ENCODE results near the gene LRP1-AS. TPM values are rescaled to one million over a fixed set of nuclear protein-coding genes. Genes with fewer than 3 reads are reported as not detected.
A peak's percentile ranks its signal among the peaks of the same experiment; 100 is the strongest.

Gene LRP1-AS
- total and polyA plus RNA-seq, 7 donors: not detected

DNA sequence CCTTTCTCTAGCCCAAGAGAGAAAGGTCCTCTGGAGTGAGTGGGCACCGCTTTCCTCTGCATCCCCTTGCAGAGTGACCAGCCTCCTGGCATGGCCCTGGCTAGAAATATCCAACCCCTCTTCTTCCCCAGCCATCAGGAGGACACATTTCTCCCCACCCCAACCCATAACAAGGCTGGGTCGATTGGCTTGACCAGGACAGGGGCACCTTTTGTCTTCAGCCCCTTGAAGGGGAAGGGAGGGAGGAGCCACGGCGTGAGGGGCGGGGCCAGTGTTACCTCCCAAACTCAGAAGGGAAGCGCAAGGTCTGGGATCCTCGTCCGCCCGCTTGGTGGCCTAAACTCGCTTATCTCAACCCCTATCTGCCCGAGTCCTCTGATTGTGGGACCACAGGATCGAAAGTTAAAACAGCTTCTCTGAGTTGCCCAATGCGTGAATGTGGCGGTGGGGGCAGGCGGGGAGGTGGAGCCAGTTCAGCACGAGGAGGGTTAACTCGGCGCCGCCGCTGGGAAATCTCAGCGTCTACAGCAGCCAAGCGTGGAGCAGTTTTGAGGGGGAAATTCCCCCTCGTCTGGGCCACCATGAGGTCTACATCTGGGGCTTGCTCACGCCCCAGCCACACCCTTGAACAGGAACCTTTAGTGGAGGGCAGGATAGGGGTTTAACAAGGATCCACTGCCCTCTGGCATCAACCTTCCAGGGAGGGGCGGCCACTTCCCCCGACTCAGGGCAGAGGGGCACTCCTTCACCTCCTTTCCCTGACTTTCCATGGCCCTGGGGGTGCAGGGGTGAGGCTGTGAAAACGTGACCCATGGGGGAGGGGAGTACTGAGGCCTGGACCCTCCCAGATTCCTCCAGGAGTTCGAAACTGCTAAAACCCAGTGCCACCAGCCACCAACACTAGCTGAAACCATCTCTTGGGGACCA lies 37.1 kb downstream of the LRP1-AS start:
- H3K4me3 ChIP-seq: peak overlapping the region; percentile 59 to 83 (median 68)
- intact Hi-C loops (cut with DNase I): loop anchor here (1.0 to 5.0 kb wide), 3 partner anchors 18 to 103 kb away; partner anchors contain the start of gene ZBTB39
- peak overlapping the region; percentile 94 to 99 (median 98) for H3K27ac ChIP-seq
- peaks cover 0 to 55% (median 50%) of the 10 kb centered on the region in 4 donors for H3K4me1 ChIP-seq
- peaks cover 11 to 27% (median 16%) of the 10 kb centered on the region in 4 donors for H3K36me3 ChIP-seq
- TF ChIP-seq POLR2AphosphoS5 (IDR thresholded peaks at IDR 0.05): peak; percentile 48 to 66 (median 61)
- TF ChIP-seq EP300 (IDR thresholded peaks at IDR 0.05): peak in 1 of 4 donors; percentile 8
- TF ChIP-seq POLR2A (IDR thresholded peaks at IDR 0.05): no peak
- 3% methylated on average over 28 of the region's 28 CpGs for WGBS, 2 donors
- H3K27me3 ChIP-seq: no peaks in the 10 kb centered on the region
- peak; percentile 89 for DNase-seq
- H3K9me3 ChIP-seq: no peaks in the 10 kb centered on the region

DNA sequence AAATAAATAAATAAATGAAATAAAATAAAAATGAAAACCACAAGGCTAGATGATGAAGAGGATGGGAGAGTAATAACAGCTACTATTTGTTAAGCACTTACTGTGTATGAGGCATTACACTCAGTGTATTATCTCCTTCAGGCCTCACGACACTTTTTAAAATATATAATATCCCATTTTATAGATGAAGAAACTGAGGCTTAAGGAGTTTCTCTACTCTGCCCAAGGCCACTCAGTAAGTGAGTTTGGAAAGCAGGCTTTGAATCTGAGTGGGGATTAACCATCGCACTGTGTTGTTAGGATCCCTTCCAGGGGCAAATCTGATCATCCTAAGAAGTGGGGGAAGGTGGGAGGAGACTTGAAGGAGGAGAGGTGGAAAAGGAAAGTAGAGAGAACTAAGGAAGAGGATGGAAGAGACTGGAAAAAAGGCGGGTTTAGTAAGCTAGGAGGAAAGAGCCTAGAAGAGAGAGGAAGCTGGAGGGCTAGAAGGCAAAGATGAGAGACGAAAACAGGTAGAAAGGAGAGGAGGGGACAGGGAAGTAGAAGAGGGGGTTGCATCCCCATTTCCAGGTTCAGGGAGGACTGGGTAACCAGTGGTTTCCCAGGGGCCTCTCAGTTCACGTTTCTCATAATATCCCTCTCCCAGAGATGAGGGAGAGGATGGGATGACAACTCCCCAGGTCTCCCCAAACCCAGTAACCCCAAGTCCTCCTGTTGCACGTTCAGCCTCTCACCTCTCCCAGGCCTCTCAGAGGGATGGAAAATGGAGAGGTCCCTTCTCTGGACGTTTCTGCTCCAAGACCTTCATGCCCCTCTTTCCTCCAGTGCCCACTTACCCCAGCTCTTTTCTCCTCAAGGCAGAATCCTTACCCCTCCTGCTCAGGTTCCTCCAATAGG lies 38.0 kb downstream of the LRP1-AS start:
- Histone ChIP-seq H3K4me3 (peak overlapping the region; percentile 59 to 83 (median 68)), H3K27ac (peak overlapping the region; percentile 94 to 99 (median 98)), H3K4me1 (peaks cover 0 to 55% (median 50%) of the 10 kb centered on the region in 4 donors), H3K36me3 (peaks cover 18 to 36% (median 25%) of the 10 kb centered on the region in 4 donors), H3K27me3 (no peaks in the 10 kb centered on the region), H3K9me3 (no peaks in the 10 kb centered on the region)
- no peak for DNase-seq
- 52 to 59% methylated on average over 7 of the region's 7 CpGs for WGBS, 2 donors
- intact Hi-C loops (cut with DNase I): loop anchor here (1.0 to 5.0 kb wide), 2 partner anchors 17 to 102 kb away; partner anchors contain the start of gene ZBTB39
- no peak for TF ChIP-seq EP300 (IDR thresholded peaks at IDR 0.05)
- TF ChIP-seq, protein P1, sequence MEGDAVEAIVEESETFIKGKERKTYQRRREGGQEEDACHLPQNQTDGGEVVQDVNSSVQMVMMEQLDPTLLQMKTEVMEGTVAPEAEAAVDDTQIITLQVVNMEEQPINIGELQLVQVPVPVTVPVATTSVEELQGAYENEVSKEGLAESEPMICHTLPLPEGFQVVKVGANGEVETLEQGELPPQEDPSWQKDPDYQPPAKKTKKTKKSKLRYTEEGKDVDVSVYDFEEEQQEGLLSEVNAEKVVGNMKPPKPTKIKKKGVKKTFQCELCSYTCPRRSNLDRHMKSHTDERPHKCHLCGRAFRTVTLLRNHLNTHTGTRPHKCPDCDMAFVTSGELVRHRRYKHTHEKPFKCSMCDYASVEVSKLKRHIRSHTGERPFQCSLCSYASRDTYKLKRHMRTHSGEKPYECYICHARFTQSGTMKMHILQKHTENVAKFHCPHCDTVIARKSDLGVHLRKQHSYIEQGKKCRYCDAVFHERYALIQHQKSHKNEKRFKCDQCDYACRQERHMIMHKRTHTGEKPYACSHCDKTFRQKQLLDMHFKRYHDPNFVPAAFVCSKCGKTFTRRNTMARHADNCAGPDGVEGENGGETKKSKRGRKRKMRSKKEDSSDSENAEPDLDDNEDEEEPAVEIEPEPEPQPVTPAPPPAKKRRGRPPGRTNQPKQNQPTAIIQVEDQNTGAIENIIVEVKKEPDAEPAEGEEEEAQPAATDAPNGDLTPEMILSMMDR (IDR thresholded peaks at IDR 0.05): no peak
- TF ChIP-seq POLR2A (IDR thresholded peaks at IDR 0.05): no peak
- no peak for TF ChIP-seq POLR2AphosphoS5 (IDR thresholded peaks at IDR 0.05)

DNA sequence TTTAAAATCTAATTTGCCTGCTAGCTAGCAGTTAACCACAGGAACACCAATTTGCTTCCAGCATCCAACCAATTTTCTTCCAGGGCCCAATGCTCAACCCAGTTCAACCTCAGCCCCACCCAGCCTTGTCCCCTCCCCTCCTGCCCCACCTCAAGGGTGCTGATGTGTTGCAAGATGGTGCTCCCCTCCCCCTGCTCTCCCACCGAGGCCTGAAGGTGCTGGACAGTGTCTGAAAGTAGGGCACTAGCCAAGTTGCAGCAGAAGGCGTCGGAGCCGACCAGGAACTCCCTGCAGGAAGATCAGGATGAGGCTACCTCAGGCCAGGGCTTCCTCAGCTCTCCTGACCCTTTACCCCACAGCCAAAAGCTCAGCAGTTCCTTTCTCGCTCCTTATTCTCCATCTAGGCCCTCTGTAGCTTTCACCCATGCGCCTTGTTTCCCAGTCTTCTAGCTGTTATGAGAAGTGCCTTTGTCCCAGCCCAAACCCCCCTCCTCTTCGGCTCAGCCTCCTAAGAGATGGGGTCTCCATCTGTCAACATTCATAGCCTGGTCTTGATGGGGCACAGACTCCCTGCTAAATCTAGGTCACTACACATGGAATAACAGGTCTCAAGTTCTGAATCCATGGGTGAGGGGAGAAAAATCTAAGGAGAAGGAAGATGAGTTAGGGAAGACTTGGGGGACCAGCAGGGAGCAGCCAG lies 39.8 kb downstream of the LRP1-AS start:
- H3K9me3 ChIP-seq: no peaks in the 10 kb centered on the region
- peak overlapping the region in 3 of 4 donors; percentile 38 to 98 (median 47) for H3K27ac ChIP-seq
- peaks cover 18 to 50% (median 30%) of the 10 kb centered on the region in 4 donors for H3K36me3 ChIP-seq
- WGBS, 2 donors: 75 to 79% methylated on average over 7 of the region's 7 CpGs
- TF ChIP-seq EP300 (IDR thresholded peaks at IDR 0.05) (no peak), POLR2AphosphoS5 (IDR thresholded peaks at IDR 0.05) (peak; percentile 14 to 67 (median 44))
- no peaks in the 10 kb centered on the region for H3K27me3 ChIP-seq
- no peak overlapping the region for H3K4me3 ChIP-seq
- DNase-seq: no peak
- intact Hi-C loops (cut with DNase I): loop anchor here (1.0 kb wide), 1 partner anchor 14 kb away; no protein-coding TSS in a partner anchor
- peaks cover 0 to 52% (median 48%) of the 10 kb centered on the region in 4 donors for H3K4me1 ChIP-seq

DNA sequence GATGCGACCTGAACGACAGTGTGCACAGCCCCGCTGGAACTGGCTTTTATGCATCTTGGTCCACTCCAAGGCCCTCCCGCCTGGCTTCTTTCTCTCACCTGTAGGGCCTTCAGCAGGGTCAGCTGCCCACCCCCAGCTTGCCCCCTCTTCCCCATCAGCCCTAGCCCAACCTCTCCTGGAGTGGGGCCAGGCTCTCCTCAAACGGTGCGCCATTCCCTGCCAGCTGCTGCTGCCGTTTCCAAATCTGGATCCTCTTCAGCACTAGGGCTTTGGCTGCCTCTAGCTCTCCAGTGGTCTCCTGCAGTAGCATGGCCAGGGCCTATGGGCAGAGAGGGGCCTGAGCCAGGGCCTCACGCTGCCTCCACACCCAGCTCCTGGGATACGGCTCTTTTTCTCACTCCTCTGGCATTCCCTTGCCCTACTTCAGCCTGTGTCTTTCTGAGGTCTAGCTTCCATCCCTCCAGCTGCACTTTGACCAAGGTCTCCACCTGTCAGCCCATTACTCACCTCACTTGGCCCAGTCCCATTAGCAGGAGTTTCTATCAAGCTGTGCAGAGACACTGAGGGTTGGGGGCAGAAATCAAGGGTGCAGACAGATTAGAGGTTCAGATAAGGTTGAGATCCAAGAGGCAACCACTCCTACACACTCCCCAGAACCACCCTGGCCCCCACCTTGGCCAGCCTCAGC lies 41.3 kb downstream of the LRP1-AS start:
- TF ChIP-seq POLR2A (IDR thresholded peaks at IDR 0.05) (no peak), EP300 (IDR thresholded peaks at IDR 0.05) (no peak), POLR2AphosphoS5 (IDR thresholded peaks at IDR 0.05) (no peak)
- TF ChIP-seq, protein P1 (IDR thresholded peaks at IDR 0.05): no peak
- no peak overlapping the region for H3K4me3 ChIP-seq
- H3K27me3 ChIP-seq: no peaks in the 10 kb centered on the region
- peaks cover 0 to 47% (median 44%) of the 10 kb centered on the region in 4 donors for H3K4me1 ChIP-seq
- H3K36me3 ChIP-seq: peaks cover 18 to 64% (median 30%) of the 10 kb centered on the region in 4 donors
- no peaks in the 10 kb centered on the region for H3K9me3 ChIP-seq
- WGBS, 2 donors: 82 to 87% methylated on average over 9 of the region's 9 CpGs
- peak overlapping the region in 2 of 4 donors; percentile 1 to 36 for H3K27ac ChIP-seq
- DNase-seq: no peak
- intact Hi-C loops (cut with DNase I): no loop called here

Data from sigmoid colon (tissue), 7 donors.